SJSA1 (cell line): ENCODE data around the gene CCL18. TPM values are rescaled to one million over a fixed set of nuclear protein-coding genes. Genes with fewer than 3 reads are reported as not detected.
"Not testable (repeated sequence)": the region's sequence is repeated elsewhere in the genome, so short reads cannot be mapped to it uniquely, and the experiment has no call there.

Experiments
- DNase-seq, 2 experiments: peaks; one replicate each; pipeline ENCODE4 v3.0.0-alpha.2; 2015 to 2020; ENCODE audit warnings: low spot score in 2 of 2, low read depth in 1 of 2
- H3K27ac ChIP-seq: fragments of 250-450 bp; sonication (Bioruptor Pico); 2 replicates; pipeline ENCODE4 v1.5.1; 2020; ENCODE audit warnings: mild to moderate bottlenecking, moderate library complexity
- H3K27me3 ChIP-seq: fragments of 250-450 bp; sonication (Bioruptor Pico); replicated peaks from 2 replicates; pipeline ENCODE4 v1.5.1; 2020; ENCODE audit warnings: mild to moderate bottlenecking, moderate library complexity
- H3K36me3 ChIP-seq: fragments of 250-450 bp; sonication (Bioruptor Pico); 2 replicates; pipeline ENCODE4 v1.5.1; 2020; ENCODE audit warnings: mild to moderate bottlenecking
- H3K4me1 ChIP-seq: fragments of 250-450 bp; sonication (Bioruptor Pico); replicated peaks from 2 replicates; pipeline ENCODE4 v1.6.1; 2021; ENCODE audit warnings: mild to moderate bottlenecking
- H3K4me3 ChIP-seq: fragments of 250-450 bp; sonication (Bioruptor Pico); 2 replicates; pipeline ENCODE4 v1.5.1; 2020; ENCODE audit warnings: mild to moderate bottlenecking
- H3K9me3 ChIP-seq: fragments of 250-450 bp; sonication (Bioruptor Pico); replicated peaks from 2 replicates; pipeline ENCODE4 v1.5.1; 2020; ENCODE audit warnings: mild to moderate bottlenecking
- total RNA-seq: library from RNA; depleted of rRNA; stranded (reverse); fragments of >200 nt; shearing (Covaris generic); gene quantifications from 2 replicates; pipeline ENCODE4 v1.2.3, GENCODE V29; 2014; rRNA removed

Gene CCL18
- total RNA-seq, 1 experiment from 2014 or later: not detected

DNA sequence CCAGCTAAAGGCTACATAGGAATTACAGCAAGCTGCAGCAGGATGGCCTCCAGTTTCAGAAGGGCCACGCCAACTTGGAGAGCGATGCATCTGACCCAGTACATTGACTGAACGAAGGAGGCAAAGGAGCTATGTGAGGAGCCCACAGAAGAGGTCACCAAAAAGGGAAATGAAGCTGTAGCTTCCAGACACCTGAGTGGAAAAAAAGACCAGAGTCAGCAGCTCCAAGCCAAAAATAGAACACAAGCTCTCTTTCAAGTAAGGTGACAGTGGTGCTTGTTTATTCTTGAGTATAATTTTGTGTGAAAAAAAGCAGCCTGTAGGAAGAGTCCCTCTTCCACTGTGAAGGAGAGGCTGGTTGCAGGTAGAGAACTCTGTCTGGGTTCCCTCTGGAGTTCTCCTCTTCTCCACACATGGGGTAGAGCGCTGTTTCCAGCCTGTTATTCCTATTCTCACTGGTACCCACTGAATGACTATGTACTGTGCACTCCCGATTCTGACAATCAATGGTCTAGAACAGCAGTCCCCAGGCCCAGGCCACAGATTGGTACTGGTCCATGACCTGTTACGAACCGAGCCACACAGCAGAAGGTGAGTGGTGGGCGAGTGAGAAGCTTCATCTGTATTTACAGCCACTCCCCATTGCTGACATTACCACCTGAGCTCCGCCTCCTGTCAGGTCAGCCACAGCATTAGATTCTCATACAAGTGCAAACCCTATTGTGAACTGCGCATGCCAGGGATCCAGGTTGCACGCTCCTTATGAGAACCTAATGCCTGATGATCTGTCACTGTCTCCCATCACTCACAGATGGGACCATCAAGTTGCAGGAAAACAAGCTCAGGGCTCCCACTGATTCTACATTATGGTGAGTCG, 54.6 kb downstream of the CCL18 start:
- H3K36me3 ChIP-seq: no peaks in the 10 kb centered on the region
- no peak overlapping the region for H3K27ac ChIP-seq
- no peaks in the 10 kb centered on the region for H3K9me3 ChIP-seq
- H3K27me3 ChIP-seq: 0 out of 2 replicates have a peak, but pooled peaks cover 2% of the 10 kb centered on the region
- H3K4me3 ChIP-seq: no peak overlapping the region
- H3K4me1 ChIP-seq: no peaks in the 10 kb centered on the region
- DNase-seq: no peak

GRCh38 chr17:36120221-36120620, 56.1 kb downstream of the CCL18 start:
- Histone ChIP-seq H3K27ac (no peak overlapping the region), H3K36me3 (no peaks in the 10 kb centered on the region), H3K9me3 (no peaks in the 10 kb centered on the region), H3K27me3 (0 out of 2 replicates have a peak, but pooled peaks cover 2% of the 10 kb centered on the region), H3K4me1 (no peaks in the 10 kb centered on the region), H3K4me3 (no peak overlapping the region)
- no peak for DNase-seq

DNA sequence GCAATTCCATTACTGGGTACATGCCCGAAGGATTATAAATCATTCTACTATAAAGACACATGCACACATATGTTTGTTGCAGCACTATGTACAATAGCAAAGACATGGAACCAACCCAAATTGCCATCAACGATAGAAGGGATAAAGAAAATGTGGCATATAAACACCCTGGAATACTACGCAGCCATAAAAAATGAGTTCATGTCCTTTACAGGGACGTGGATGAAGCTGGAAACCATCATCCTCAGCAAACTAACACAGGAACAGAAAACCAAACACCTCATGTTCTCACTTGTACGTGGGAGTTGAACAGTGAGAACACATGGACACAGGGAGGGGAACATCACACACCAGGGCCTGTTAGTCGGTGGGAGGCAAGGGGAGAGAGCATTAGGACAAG, 57.0 kb downstream of the CCL18 start:
- not testable (repeated sequence) for H3K27me3 ChIP-seq, H3K9me3 ChIP-seq, H3K27ac ChIP-seq, DNase-seq, H3K36me3 ChIP-seq, H3K4me3 ChIP-seq, H3K4me1 ChIP-seq

Other genes starting within 250 kb of the CCL18 start
- gene HEATR9, start 195.4 kb upstream of the CCL18 start, total RNA-seq: not detected in 2 replicates
- not detected in 2 replicates for gene CCL5, start 183.9 kb upstream of the CCL18 start, total RNA-seq
- 0.11 and 0.50 TPM in 2 replicates for gene RDM1, start 133.5 kb upstream of the CCL18 start, total RNA-seq
- not detected in 2 replicates for gene LYZL6, start 120.6 kb upstream of the CCL18 start, total RNA-seq
- gene CCL16, start 82.8 kb upstream of the CCL18 start, total RNA-seq: not detected in 2 replicates
- gene CCL14, start 77.5 kb upstream of the CCL18 start, total RNA-seq: not detected in 2 replicates
- gene CCL15, start 62.7 kb upstream of the CCL18 start, total RNA-seq: not detected in 2 replicates
- gene CCL23, start 46.3 kb upstream of the CCL18 start, total RNA-seq: not detected in 2 replicates
- gene CCL3, start 25.9 kb downstream of the CCL18 start, total RNA-seq: not detected in 2 replicates
- gene CCL4, start 39.6 kb downstream of the CCL18 start, total RNA-seq: not detected in 2 replicates
- gene TBC1D3B, start 112.4 kb downstream of the CCL18 start, total RNA-seq: 0.66 TPM in 1 of 2 replicates, not detected in the other
- not detected in 2 replicates for gene CCL3L1, start 132.5 kb downstream of the CCL18 start, total RNA-seq
- not detected in 2 replicates for gene CCL4L2, start 146.8 kb downstream of the CCL18 start, total RNA-seq
- 0.03 TPM in 1 of 2 replicates, not detected in the other for gene TBC1D3I, start 200.3 kb downstream of the CCL18 start, total RNA-seq